Esophagus squamous epithelium (tissue), 4 donors: ENCODE data around the gene ARHGAP25.

Source experiments
- POLR2A ChIP-seq, 4 donors: fragments of 450-650 bp; IDR thresholded peaks; one replicate each; pipeline ENCODE4 v1.6.1; 2017; ENCODE audit warnings: antibody characterized with exemption in 4 of 4, mild to moderate bottlenecking in 4 of 4, moderate library complexity in 3 of 4
- TF ChIP-seq, protein P1 (sequence below), 6 experiments: fragments of 450-650 bp in 4 of 6; fragments of 200-600 bp in 2 of 6; sonication (generic) in 2 of 6; IDR thresholded peaks; one replicate each; pipeline ENCODE4 v1.5.1; 2016 to 2019; ENCODE audit warnings: antibody characterized with exemption in 6 of 6, mild to moderate bottlenecking in 4 of 6, moderate library complexity in 4 of 6

DNA sequence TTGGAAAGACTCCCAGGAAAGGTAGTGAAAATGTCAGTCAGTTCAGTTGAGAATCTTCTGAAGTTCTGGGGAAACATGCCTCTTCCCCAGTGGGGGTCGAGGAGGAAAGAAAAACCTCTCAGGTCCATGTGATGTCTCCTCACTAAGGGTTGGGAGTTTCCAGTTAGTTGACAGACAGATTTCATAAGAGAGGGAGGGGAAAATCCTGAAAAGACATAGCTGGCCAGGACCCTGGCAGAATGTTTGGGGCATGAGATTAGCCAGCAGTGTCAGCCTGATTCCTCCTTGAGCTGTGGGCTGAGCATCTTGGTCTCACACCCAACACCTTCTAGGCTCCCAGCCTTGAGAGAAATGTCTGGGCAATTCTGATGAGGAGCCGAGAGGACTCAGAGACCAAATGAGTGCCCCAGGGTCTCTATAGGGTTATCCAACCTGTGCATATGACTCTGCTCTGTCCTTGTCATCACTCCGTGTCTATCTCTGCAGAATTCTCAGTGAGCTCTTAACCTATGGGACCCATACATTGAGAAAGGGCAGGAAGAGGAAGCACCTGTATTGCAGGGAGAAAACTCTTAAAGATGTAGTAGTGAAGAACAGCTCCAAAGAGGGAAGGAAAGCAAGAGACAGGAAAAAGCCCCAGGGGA lies 122.7 kb downstream of the ARHGAP25 start:
- TF ChIP-seq, protein P1, sequence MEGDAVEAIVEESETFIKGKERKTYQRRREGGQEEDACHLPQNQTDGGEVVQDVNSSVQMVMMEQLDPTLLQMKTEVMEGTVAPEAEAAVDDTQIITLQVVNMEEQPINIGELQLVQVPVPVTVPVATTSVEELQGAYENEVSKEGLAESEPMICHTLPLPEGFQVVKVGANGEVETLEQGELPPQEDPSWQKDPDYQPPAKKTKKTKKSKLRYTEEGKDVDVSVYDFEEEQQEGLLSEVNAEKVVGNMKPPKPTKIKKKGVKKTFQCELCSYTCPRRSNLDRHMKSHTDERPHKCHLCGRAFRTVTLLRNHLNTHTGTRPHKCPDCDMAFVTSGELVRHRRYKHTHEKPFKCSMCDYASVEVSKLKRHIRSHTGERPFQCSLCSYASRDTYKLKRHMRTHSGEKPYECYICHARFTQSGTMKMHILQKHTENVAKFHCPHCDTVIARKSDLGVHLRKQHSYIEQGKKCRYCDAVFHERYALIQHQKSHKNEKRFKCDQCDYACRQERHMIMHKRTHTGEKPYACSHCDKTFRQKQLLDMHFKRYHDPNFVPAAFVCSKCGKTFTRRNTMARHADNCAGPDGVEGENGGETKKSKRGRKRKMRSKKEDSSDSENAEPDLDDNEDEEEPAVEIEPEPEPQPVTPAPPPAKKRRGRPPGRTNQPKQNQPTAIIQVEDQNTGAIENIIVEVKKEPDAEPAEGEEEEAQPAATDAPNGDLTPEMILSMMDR (IDR thresholded peaks at IDR 0.05) = no peak
- TF ChIP-seq POLR2A (IDR thresholded peaks at IDR 0.05) = no peak
